Bronchial epithelial cell (primary cell): ENCODE results near the gene PECR. TPM values are rescaled to one million over a fixed set of nuclear protein-coding genes. Genes with fewer than 3 reads are reported as not detected.

Experiments used
- DNase-seq: peaks from one replicate; pipeline ENCODE4 v3.0.0-alpha.2; 2010; ENCODE audit warnings: low read depth
- FAIRE-seq: peaks from 2 replicates; lab custom pipeline; 2011; peaks lifted over from hg19 to GRCh38; lab: Jason Lieb, UNC
- H3K27me3 ChIP-seq: 2 replicates; pipeline ENCODE4 v1.5.1; 2011; ENCODE audit warnings: low read length; ENCODE audit not compliant: control insufficient read depth, insufficient read depth
- H3K36me3 ChIP-seq: 2 replicates; pipeline ENCODE4 v1.5.1; 2011; ENCODE audit warnings: low read length; ENCODE audit not compliant: control insufficient read depth, insufficient read depth
- H3K4me3 ChIP-seq: 2 replicates; pipeline ENCODE4 v1.5.1; 2011; ENCODE audit warnings: mild to moderate bottlenecking, low read depth, low read length, control low read depth
- total RNA-seq: library from RNA; depleted of rRNA; stranded (reverse); fragments of >200 nt; gene quantifications from 2 replicates; pipeline ENCODE4 v1.2.1, GENCODE V29; 2014
- TF ChIP-seq, protein P1 (sequence below): IDR thresholded peaks from 2 replicates; pipeline ENCODE4 v1.5.1; 2011; ENCODE audit warnings: mild to moderate bottlenecking, moderate library complexity, low read length, control low read depth, inconsistent platforms; ENCODE audit not compliant: insufficient read depth, severe bottlenecking

PECR gene
- total RNA-seq, 1 donor from 2014 or later, result 21.3 TPM

DNA sequence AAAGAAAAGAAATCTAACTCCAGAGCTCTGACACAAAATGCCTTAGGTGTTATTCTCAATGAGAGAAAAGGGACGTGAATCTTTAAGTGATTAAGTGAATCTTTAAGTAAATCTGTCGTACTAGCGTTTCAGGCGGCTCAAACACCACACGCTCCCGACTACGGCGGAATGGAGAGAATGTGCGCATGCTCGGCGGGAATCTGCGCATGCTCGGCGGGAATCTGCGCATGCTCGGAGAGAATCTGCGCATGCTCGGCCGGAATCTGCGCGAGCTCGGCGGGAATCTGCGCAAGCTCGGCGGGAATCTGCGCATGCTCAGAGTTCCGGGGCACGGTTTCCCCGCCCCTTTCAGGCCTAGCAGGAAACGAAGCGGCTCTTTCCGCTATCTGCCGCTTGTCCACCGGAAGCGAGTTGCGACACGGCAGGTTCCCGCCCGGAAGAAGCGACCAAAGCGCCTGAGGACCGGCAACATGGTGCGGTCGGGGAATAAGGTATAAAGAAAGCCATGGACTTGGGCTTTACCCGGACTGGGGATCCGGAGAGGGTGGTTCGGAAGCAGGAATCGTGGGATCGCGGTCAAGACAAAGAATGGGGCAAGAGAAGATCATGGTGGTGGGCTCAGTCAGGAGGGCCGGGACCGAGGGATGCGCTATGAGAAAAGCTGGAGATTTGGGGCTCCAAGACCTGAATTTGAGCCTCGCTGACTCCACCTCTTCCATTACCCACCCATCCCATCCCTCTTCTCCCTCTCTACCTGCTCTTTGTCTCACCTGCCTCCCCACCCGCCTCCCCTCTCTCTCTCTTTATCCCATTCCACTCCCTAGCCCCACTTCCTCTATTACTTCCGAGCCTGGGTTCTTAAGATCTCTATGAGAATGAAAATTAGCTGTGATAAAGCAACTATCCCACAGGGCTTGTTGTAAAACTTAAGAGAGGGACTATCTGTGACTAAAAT is 27.6 kb upstream of the PECR start, which contains the start of gene XRCC5:
TSS of gene XRCC5 (plus strand) at position 382 of the 955 bp plus-strand sequence. CDS start at position 471, 89 bp downstream.
- DNase-seq (peak; percentile 94), FAIRE-seq (no peak)
- TF ChIP-seq, protein P1, sequence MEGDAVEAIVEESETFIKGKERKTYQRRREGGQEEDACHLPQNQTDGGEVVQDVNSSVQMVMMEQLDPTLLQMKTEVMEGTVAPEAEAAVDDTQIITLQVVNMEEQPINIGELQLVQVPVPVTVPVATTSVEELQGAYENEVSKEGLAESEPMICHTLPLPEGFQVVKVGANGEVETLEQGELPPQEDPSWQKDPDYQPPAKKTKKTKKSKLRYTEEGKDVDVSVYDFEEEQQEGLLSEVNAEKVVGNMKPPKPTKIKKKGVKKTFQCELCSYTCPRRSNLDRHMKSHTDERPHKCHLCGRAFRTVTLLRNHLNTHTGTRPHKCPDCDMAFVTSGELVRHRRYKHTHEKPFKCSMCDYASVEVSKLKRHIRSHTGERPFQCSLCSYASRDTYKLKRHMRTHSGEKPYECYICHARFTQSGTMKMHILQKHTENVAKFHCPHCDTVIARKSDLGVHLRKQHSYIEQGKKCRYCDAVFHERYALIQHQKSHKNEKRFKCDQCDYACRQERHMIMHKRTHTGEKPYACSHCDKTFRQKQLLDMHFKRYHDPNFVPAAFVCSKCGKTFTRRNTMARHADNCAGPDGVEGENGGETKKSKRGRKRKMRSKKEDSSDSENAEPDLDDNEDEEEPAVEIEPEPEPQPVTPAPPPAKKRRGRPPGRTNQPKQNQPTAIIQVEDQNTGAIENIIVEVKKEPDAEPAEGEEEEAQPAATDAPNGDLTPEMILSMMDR, result no peak

DNA sequence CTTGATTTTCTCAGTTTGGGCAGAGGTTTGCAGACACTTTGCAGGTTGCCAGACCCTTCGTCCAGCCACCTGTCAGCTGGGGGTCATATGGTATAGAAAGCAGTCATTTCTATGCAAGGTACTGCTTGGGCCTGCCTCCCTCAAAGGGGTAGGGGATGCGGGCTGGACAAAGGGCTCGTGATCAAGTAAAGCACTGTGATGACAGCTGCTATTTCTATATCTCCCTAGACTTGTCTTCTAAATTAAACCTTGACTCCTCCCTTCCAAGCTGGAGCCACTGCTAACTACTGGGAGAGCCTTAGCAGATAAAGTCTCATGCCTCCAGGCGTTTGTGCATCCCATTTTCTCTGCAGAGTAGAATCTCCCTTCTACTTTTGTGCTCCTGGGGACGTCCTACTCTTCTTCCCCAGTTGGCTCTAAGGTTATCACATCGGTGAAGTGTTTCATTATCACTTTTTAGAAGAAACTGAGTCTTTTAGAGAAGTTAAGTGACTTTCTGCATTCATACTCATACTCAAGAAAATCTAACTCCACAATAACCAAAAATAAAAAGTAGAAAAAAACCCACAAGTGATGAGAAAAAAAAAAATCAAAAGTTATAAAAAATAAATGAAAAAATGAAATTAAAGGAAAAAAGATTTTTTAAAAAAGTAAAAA is 26.8 kb upstream of the PECR start:
- Histone ChIP-seq H3K27me3 (no peaks in the 10 kb centered on the region), H3K4me3 (peak overlapping the region; percentile 89), H3K36me3 (peaks cover 13% of the 10 kb centered on the region)
- TF ChIP-seq, protein P1, result no peak
- FAIRE-seq (no peak), DNase-seq (no peak)

More for the DNA sequence above, 27.6 kb upstream of the PECR start, which contains the start of gene XRCC5:
- peaks cover 15% of the 10 kb centered on the region for H3K36me3 ChIP-seq
- no peaks in the 10 kb centered on the region for H3K27me3 ChIP-seq
- H3K4me3 ChIP-seq, result peak within 1 kb of the TSS; percentile 89

DNA sequence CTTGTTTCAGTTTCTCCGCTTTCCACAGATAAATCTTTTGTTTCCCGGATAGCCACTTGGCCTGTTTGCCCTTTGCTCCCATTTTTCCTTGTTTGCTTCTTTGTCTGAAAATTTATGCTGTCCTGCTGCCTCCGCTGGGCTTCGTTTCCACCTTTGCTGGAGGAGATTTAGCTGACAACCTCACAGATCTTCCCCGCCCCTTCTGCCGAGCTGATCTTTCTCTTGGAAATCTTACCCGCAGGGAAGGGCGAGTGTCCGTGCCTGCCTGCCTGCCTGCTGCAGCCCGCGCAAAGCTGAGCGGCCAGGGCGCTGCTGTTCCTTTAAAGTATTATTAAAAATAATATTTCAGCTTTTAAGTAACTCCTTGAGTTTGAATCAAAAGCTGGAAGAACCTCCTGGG is 26.2 kb upstream of the PECR start:
- no peak overlapping the region for H3K4me3 ChIP-seq
- FAIRE-seq, result no peak
- TF ChIP-seq, protein P1, result no peak
- no peaks in the 10 kb centered on the region for H3K27me3 ChIP-seq
- H3K36me3 ChIP-seq, result peaks cover 11% of the 10 kb centered on the region
- DNase-seq, result no peak

DNA sequence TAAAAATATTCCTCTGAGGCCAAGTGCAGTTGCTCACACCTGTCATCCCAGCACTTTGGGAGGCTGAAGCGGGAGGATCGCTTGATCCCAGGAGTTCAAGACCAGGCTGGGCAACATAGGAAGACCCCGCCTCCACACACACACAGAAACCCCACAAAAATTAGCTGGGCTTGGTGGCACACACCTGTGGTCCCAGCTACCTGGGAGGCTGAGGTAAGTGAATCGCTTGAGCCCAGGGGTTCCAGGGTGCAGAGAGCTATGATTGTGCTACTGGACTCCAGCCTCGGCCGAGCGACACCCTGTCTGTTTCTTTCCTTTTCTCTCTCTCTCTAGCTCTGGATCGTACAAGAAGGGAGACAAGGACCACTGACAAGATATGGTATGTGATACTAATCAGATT is 25.7 kb upstream of the PECR start:
- H3K36me3 ChIP-seq, result peaks cover 8% of the 10 kb centered on the region
- FAIRE-seq, result no peak
- H3K4me3 ChIP-seq, result no peak overlapping the region
- no peak for DNase-seq
- TF ChIP-seq, protein P1, result no peak
- no peaks in the 10 kb centered on the region for H3K27me3 ChIP-seq

DNA sequence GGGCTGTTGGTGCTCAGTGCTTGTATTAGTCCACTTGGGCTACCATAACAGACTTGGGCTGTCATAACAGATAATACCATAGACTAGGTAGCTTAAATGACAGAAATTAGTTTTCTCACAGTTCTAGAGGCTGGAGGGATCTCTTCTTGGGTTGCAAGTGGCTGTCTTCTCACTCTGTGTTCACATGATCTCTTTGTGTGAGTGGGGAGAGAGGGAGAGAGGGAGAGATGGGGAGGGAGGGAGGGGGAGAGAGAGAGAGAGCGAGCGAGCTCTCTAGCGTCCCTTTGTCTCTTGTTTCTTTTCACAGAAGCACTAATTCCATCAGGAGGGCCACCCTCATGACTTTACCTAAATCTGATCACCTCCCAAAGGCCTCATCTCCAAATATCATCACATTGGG is 23.1 kb upstream of the PECR start:
- Histone ChIP-seq H3K4me3 (no peak overlapping the region), H3K27me3 (no peaks in the 10 kb centered on the region), H3K36me3 (no peaks in the 10 kb centered on the region)
- FAIRE-seq (no peak), DNase-seq (no peak)
- TF ChIP-seq, protein P1, result no peak
